NAMALWA (cell line): ENCODE data around the gene PPP1R14C.

ENCODE experiments used
- DNase-seq: peaks from one replicate; pipeline ENCODE4 v3.0.0-alpha.2; 2015; ENCODE audit warnings: low spot score

PPP1R14C gene

DNA sequence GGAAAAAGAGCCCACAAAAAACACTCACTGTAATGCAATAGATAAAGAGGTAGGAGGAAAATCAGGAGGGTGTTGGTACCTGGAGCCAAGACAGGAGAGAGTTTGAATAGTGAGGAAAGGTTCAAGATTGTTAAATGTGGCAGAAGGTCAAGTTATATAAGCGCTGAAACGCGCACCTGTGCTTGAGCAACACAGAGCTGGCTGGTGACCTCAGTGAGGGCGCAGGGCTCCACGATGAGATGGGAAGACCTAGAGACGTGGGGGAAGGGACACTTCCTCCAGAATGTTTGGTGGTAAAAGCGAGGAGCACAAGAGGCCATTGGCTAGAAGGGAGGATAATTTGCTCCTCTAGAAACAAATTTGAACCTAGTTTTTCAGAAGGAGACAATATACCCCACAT, 4.2 kb upstream of the PPP1R14C start:
- DNase-seq: no peak

DNA sequence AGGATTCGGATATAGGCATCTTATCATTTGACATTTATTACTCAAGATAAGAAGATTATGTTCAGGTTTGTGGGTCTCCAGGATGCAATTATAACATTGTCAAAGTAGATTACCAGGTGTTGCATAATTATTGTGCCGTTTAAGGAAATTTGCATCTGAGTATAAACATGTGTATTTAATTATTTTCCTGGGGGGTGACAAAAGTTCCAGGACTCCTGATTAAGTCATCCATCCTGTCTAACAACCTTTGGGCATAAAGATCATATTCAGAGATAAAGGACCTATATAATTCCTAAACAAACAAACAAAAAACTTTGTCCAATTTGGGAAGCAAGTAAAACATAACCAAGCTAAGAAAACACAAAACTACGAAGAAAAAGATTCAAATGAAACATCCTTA, 3.3 kb upstream of the PPP1R14C start:
- no peak for DNase-seq

DNA sequence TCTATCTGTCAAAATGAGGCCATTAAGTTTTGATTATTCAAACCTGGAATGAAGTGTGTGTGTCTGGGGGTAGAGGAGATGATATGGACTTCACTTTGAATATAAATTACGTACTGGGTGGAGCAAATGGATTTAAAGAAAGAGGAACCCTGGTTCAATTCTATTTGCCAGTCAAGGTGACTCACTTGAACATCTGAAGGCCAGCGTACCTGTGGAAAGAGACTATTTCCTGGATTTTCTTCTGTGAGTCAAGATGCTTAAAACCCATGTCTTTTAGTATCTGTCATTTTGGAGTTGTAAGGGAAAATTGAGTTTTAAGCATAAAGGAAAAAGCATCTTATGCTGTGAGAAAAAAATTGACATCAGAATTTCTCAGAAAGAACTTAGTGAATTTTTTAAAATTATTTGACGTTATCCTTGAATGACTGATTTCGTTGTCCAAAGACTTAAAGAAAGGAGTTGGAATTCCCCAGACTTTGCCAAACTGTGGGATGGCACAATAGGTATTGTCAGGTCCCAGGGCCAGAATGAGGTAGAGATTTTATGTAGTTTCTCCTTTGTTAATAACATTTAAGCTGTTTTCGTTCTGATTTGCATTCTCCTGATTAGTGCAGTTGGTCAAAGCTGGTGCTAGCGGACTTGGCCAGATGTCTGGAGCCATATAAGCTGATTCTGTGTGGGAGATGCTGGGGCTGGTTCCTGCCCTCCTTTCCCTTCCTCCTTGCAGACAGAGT, 2.4 kb upstream of the PPP1R14C start:
- DNase-seq: no peak

GRCh38 chr6:150142097-150142669, 661 bp upstream of the PPP1R14C start:
- DNase-seq: no peak

DNA sequence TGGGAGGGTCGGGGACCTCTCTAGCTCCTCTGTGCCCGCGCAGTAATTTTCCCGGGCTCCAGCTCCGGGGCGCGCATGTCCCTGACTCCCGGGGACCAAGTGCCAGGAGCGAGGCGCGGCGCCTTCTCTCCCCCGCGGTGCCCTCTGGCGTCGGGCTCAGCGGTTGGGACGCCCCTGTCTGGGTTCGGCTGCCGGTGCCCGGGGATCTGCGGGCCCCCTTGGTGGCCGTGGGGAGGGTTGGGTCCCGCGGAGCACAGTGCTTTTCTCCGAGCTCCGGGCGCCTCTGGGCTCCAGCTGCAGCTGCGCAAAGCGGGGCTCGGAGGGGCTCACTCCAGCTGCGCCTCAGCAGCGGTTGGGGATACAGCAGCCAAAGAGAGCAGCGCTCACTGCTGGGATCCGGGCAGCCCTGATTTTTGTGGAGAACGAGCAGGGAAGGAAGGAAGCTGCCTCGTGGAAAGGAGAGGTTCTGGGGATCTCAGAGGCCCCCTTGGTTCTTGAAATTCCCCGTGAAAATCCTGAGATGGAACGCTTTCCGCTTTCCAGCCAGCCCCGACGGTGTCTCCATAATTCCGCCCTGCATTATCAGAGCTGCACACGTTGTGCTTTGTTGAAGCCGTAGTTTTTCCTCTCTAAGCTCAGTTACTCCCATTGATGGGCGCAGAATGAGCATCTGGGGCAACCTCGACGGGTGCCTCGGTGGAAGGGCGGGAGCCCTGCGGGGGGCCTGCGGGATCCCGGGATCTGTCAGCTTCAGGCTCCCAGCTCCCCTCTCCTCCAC, 861 bp downstream of the PPP1R14C start:
- no peak for DNase-seq

GRCh38 chr6:150144294-150144868, 1.5 kb downstream of the PPP1R14C start:
- DNase-seq: no peak

DNA sequence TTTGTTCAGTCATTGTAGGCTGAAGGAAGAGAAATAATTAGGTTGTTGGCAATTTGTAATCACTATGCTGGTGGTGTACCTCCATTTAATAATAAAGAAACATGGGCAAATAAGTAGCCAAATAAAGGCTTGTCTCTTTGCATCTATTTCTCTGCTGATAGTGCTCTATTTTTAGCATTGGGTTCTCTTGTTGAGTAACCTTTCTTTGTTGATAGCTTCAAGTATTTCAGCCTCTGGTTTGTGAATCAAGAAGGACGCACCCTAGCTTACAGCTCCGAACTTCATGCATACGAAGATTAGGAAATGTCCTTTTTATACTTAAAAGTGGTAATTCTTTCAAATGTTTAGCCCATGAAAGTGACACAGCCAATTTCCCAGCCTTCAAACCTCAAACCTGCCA, 2.6 kb downstream of the PPP1R14C start:
- DNase-seq: no peak

GRCh38 chr6:150145830-150146229, 3.0 kb downstream of the PPP1R14C start:
- no peak for DNase-seq

DNA sequence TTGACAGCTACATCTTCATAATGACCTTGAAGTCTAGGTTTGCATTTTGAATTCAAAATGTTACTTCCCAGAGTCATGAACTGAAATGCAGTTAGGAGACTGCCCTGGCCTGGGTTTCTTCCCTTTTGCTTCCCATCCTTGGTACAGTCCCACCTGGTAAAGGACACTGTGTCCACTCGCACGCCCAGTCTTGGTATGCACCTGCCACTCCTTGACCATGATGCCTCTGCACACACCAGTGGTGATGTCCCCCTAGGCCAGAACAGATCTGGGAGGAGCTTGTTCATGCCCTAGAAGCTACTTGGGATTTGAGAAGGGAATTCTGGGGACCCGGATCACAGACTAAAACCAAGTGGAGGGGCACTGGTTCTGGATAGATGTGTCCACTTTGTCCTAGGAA, 3.6 kb downstream of the PPP1R14C start:
- no peak for DNase-seq

DNA sequence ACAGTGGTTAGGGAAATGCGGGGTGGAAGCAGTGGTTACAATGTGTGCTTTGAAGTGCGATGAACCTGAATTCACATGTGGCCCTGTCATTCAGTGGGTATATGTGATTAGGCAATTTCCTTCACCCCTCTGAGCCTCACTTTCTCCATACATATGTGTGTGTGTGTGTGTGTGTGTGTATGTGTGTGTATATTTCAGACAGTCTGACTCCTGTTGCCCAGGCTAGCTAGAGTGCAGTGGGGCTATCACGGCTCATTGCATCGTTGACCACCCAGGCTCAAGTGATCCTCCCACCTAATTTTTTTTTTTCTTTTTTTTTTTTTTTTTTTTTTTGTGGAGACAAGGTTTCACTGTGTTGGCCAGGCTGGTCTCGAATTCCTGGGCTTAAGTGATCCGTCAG, 6.3 kb downstream of the PPP1R14C start:
- DNase-seq: no peak

DNA sequence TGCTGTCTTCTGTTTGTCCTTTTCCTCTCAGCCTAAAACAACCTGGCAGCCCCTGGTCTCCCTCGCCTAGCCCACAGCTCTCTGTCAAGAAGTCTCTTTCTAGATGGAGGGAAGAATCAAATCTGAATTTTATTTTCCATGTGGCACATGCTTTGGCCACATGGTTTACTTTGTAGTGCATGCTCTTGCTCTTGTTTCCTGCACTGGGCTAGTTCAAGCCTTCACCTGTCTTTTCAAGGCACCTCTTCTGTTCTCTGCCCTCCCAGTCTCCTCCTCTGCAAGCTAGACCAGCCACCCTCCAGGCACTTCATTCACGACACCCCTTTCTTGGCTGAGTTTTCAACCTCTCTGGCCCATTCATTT, 7.6 kb downstream of the PPP1R14C start:
- DNase-seq: no peak

DNA sequence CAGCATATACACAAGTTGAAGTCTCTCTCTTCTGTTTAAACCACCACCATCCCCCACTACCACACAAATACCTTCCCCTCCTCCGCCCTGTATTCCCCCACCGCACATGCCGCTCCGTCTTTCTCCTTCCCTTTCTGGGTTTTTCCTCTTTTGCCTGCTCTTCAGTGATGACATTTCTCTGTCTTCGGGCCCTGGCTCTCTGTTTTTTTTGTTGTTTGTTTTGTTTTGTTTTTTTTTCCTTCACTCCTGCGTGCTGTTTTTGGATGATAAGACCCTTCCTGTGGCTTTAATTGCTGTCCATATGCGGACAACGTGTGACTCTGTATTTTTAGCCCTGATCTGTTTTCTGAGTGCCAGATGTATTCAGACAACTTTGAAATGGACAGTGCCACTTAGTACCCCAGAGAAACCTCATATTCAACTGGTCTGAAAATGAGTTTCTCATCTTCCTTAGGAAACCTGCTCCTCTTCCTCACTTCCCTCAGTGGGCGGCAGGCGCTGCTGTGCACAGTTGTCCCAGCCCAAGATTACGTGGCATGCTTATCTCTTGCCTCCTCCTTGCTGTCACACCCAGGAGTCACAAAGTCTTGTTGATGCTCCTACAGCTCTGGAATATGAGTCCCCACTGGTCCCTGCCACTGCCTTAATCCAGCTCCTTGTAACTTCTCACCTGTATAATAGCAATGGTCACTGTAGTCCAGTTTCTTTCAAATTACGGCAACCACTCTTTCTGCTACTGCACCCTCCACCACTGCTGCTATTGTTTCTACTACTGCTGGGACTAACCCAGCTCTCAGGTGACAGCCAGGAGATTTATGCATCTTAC, 8.2 kb downstream of the PPP1R14C start:
- no peak for DNase-seq

DNA sequence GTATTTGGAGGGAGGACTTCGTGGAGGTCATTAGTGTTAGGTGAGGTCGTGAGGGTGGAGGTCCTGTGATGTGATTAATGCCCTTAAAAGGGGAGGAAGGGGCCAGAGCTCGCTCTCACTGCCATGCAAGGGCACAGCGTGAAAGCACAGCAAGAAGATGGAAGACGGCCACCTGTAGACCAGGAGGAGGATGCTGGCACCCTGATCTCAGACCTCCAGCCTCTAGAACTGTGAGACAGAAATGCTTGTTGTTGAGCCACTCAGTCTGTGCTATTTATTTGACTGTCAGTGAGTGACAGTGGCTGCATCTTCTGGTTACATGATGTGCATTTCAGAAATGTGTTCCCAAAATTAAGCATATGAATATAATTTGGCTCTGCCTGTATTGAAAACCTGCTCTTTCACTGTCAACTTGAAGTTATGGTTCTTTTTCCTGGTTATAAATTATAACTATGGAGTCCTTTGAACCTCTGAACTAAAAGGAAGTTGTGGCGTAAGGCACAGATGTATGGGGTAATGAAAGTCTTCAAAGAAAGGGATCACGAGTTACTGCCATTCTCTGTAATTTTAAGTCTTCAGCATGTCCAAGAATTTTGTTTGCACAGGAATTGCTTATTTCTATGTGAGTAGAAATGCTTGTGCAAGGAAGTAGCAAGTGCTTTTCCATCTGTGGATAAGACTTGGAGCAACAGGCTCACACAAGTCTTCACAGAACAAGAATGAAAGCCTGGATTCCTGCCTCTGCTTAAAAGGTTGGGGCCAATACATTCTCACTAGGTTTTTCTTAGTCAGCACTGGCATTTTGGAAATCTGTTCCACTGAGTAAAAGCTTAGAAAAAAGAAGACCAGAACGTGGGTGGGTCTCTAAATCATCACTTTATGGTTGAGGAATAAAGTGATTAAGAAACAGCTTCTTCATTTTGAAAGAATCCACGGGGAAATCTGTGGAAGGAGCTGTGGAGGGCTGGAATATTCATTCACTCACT, 10.3 kb downstream of the PPP1R14C start:
- DNase-seq: no peak

DNA sequence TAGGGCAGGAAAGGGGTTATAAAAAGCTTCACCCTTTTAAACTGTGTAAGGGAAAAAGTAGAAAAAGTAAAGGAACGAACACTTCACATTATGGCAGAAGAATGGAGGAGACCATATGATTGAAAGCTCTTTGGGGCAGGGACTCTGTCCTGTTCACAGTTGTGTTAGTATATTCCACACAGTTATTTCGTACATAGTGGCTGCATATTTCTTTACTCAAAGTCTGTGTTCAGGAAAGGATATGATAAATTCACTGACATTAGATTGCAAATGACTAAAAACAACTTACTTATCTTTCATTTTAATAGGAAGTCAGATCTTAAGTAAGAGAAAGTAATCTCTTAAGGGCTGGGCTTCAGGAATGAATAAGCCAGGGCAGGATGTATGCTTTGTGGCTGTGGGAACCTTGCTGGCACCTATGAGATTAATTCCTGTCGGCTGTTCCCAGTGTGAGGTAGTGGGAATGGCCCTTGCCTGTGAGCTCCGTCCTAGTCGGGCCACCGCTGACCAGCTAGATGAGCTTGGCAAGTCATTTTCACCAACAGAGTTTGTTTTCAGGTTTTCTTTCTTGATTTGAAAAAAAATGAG, 11.2 kb downstream of the PPP1R14C start:
- no peak for DNase-seq

- no peak for DNase-seq
Observed at GRCh38 chr6:150156460-150156859, 13.6 kb downstream of the PPP1R14C start.

DNA sequence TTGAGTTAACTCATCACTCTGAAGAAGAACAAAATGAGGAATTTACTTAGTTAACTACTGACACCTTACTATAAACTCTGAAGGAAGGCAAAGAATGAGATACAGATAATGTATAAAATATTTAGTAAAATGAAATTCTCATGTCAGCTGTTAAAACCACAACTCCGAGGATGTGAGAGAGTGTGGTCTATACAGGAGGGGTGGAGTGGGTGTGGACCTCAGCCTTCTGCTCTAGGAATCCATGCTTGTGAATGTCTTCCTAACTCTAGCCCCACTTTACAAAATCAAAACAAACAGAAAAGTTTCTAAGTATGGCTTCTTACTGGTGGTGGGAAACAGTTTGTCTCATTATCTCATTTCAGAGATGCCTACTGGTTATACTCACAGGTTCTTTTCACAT, 14.2 kb downstream of the PPP1R14C start:
- DNase-seq: no peak

GRCh38 chr6:150159757-150160156, 16.9 kb downstream of the PPP1R14C start:
- no peak for DNase-seq

- DNase-seq: no peak
Observed at GRCh38 chr6:150163970-150164369, 21.1 kb downstream of the PPP1R14C start.

DNA sequence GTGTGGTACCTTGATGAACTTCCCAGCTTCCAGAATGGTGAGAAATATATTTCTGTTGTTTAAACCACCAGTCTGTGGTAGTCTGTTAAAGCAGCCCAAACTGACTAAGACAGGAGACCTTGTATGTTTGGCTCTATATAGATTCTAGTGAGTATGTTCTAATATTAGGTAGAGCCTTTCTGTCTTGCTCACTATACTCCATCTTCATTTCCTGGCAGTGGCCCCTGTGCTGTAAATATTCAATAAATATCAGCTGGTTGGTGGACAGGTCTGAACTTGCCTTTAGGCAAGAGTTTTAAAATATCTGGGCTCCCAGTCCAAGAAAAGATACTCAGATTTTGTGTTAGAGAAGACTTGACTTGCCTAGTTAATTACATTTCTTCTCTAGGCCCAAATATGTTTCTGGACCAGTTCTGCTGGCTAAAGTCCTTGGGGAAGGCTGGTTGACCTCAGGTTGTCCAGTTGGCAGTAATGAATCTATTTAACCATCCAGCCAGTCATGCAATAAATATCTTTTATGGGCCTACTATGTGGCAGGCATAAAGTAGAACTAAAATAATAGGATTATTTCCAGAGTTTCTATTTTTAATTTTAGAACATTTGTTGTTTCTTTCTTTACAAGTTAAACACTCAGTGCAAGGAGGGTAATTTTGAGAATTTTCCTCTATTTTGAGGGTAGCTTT, 22.3 kb downstream of the PPP1R14C start:
- DNase-seq: no peak

DNA sequence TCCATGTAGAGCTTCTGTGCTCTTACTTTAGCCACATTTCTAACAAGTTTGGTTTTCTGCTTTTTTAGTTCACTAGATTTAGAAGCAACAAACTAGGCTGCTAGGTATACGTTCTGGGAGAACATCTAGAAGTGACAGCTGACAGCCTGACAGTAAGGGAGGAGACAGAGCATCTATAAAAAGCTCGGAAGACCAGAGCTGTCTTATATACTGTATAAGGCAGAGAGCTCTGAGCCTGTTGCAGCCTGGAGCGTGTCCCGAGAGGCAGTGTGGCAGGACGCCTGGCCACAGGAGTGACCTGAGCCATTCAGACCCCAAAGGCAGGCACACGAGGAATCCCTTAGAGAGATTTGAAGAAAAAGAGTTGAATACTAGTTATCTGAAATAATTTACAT, 24.6 kb downstream of the PPP1R14C start:
- DNase-seq: peak; percentile 31
